GM19099 (cell line): ENCODE results near the gene LDLRAD4.

ENCODE experiments used
- POLR2A ChIP-seq: IDR thresholded peaks from 3 replicates; pipeline ENCODE4 v1.6.1; 2011; ENCODE audit warnings: low read depth; ENCODE audit not compliant: insufficient read length; ENCODE audit errors: extremely low read depth

The LDLRAD4 gene

GRCh38 chr18:13416848-13417247 is 198.3 kb downstream of the LDLRAD4 start:
- no peak for TF ChIP-seq POLR2A

GRCh38 chr18:13418013-13418710 is 199.6 kb downstream of the LDLRAD4 start:
- TF ChIP-seq POLR2A: no peak

GRCh38 chr18:13420969-13421686 is 202.6 kb downstream of the LDLRAD4 start:
- TF ChIP-seq POLR2A: no peak

- TF ChIP-seq POLR2A: no peak
Measured at GRCh38 chr18:13422541-13423147, 204.1 kb downstream of the LDLRAD4 start.

GRCh38 chr18:13423352-13423751 is 204.8 kb downstream of the LDLRAD4 start:
- no peak for TF ChIP-seq POLR2A

- TF ChIP-seq POLR2A: no peak
Measured at GRCh38 chr18:13424363-13424762, 205.8 kb downstream of the LDLRAD4 start.

- TF ChIP-seq POLR2A: no peak
Measured at GRCh38 chr18:13425357-13426091, 207.0 kb downstream of the LDLRAD4 start.

GRCh38 chr18:13427354-13427753 is 208.8 kb downstream of the LDLRAD4 start:
- no peak for TF ChIP-seq POLR2A

- no peak for TF ChIP-seq POLR2A
Measured at GRCh38 chr18:13428319-13428718, 209.8 kb downstream of the LDLRAD4 start.

- TF ChIP-seq POLR2A: no peak
Measured at GRCh38 chr18:13429016-13429415, 210.5 kb downstream of the LDLRAD4 start.

GRCh38 chr18:13429884-13430510 is 211.4 kb downstream of the LDLRAD4 start:
- no peak for TF ChIP-seq POLR2A

- TF ChIP-seq POLR2A: no peak
Measured at GRCh38 chr18:13430663-13431062, 212.1 kb downstream of the LDLRAD4 start.

GRCh38 chr18:13431886-13432285 is 213.3 kb downstream of the LDLRAD4 start:
- TF ChIP-seq POLR2A: no peak

- no peak for TF ChIP-seq POLR2A
Measured at GRCh38 chr18:13433125-13433524, 214.6 kb downstream of the LDLRAD4 start.

- TF ChIP-seq POLR2A: no peak
Measured at GRCh38 chr18:13433685-13434084, 215.1 kb downstream of the LDLRAD4 start.

- no peak for TF ChIP-seq POLR2A
Measured at GRCh38 chr18:13434854-13435253, 216.3 kb downstream of the LDLRAD4 start.
